OCI-LY7 (cell line): ENCODE results near the gene DMRT1.

ENCODE experiments used
- EZH2phosphoT487 ChIP-seq: fragments of 200-600 bp; sonication (generic); IDR thresholded peaks from 2 replicates; pipeline ENCODE4 v1.6.1; 2018; ENCODE audit warnings: low read depth, borderline replicate concordance, mild to moderate bottlenecking, mixed run types, antibody characterized with exemption, low read length, moderate library complexity, mixed read lengths
- TF ChIP-seq, protein P1 (sequence below): fragments of 200-600 bp; sonication (generic); conservative IDR thresholded peaks from 2 replicates; pipeline ENCODE4 v1.5.1; 2014; ENCODE audit warnings: mild to moderate bottlenecking, antibody characterized with exemption, low read length, moderate library complexity, mixed read lengths

DNA sequence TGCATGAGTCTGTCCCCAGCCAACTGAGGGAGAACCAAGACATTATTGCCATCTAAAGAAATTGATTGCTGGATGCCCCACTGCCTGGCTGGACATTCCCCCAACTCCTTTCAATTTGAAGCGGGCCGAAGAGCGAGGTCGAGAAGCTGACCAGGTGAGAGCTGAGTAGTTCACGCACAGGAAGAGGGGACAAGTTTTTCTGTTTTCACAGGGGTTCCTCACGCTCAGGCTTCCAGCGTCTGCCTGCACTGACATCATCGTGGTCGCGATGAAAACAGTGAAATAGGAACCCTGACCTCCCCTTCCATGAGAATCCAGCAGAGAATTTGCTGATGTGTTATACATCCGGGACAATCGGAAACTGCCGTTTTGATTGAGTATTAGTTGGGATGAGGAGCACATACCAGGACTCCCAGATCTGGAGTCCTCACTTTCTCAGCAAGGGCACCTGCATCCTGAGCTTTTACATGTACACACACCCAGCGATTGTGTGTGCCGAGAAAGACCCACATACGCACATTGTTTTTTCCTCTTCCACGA lies 131.9 kb downstream of the DMRT1 start:
- TF ChIP-seq, protein P1, sequence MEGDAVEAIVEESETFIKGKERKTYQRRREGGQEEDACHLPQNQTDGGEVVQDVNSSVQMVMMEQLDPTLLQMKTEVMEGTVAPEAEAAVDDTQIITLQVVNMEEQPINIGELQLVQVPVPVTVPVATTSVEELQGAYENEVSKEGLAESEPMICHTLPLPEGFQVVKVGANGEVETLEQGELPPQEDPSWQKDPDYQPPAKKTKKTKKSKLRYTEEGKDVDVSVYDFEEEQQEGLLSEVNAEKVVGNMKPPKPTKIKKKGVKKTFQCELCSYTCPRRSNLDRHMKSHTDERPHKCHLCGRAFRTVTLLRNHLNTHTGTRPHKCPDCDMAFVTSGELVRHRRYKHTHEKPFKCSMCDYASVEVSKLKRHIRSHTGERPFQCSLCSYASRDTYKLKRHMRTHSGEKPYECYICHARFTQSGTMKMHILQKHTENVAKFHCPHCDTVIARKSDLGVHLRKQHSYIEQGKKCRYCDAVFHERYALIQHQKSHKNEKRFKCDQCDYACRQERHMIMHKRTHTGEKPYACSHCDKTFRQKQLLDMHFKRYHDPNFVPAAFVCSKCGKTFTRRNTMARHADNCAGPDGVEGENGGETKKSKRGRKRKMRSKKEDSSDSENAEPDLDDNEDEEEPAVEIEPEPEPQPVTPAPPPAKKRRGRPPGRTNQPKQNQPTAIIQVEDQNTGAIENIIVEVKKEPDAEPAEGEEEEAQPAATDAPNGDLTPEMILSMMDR = no peak
- no peak for TF ChIP-seq EZH2phosphoT487
